Endothelial cell of umbilical vein (primary cell): ENCODE data around the gene IL5RA.

Source experiments
- CTCF ChIP-seq, 2 donors: IDR thresholded peaks; 1 replicate in 1 of 2; 2 replicates in 1 of 2; pipeline ENCODE4 v1.5.1; 2011; ENCODE audit warnings: low read length in 2 of 2, mild to moderate bottlenecking in 2 of 2, moderate library complexity in 2 of 2, control low read depth in 1 of 2, inconsistent platforms in 1 of 2, low read depth in 1 of 2; ENCODE audit not compliant: insufficient read depth in 1 of 2; ENCODE audit errors: extremely low read depth in 1 of 2
- EZH2 ChIP-seq: IDR thresholded peaks from 2 replicates; pipeline ENCODE4 v1.6.1; 2012; ENCODE audit warnings: borderline replicate concordance, low read depth, mild to moderate bottlenecking, moderate library complexity, low read length, inconsistent platforms; ENCODE audit not compliant: severe bottlenecking
- FOS ChIP-seq: IDR thresholded peaks from 2 replicates; pipeline ENCODE4 v1.6.1; 2011; ENCODE audit warnings: mild to moderate bottlenecking, low read length, moderate library complexity, borderline replicate concordance; ENCODE audit not compliant: insufficient read depth
- JUN ChIP-seq: IDR thresholded peaks from 2 replicates; pipeline ENCODE4 v1.6.1; 2011; ENCODE audit warnings: borderline replicate concordance, low read depth; ENCODE audit not compliant: insufficient read length, insufficient read depth
- MAX ChIP-seq: IDR thresholded peaks from 2 replicates; pipeline ENCODE4 v1.6.1; 2011; ENCODE audit not compliant: insufficient read depth, insufficient read length
- POLR2A ChIP-seq: IDR thresholded peaks from 2 replicates; pipeline ENCODE4 v1.6.1; 2012; ENCODE audit warnings: low read depth, mild to moderate bottlenecking, control low read depth, low read length
- POLR2AphosphoS5 ChIP-seq: IDR thresholded peaks from 2 replicates; pipeline ENCODE4 v1.6.1; 2012; ENCODE audit warnings: low read depth, mild to moderate bottlenecking, control low read depth, low read length, moderate library complexity; ENCODE audit not compliant: insufficient read depth

- TF ChIP-seq CTCF (IDR thresholded peaks at IDR 0.05; ENCODE audit: extremely low read depth in 1 of 2, insufficient read depth in 1 of 2, low read depth in 1 of 2, low read length in 2 of 2) (no peak), POLR2AphosphoS5 (no peak), POLR2A (no peak), EZH2 (no peak), MAX (no peak), JUN (no peak), FOS (no peak)
Measured at GRCh38 chr3:3154879-3155610, 44.9 kb upstream of the IL5RA start.
